Activated CD4-positive, alpha-beta T cell treated with anti-CD3 and anti-CD28 coated beads, Interleukin-2, amount 10 ng/mL, durations not matched to agents 7 days and 5 days (primary cell): ENCODE measurements around the gene TNFAIP8L1. TPM values are rescaled to one million over a fixed set of nuclear protein-coding genes. Genes with fewer than 3 reads are reported as not detected.

Experiments used
- CTCF ChIA-PET: fragments of 350-600 bp; sonication (Branson Sonifier 250); formaldehyde crosslinking; loops from one replicate; lab custom pipeline; 2021; ENCODE audit warnings: antibody characterized with exemption; lab: Charles Lee
- POLR2A ChIA-PET: fragments of 350-600 bp; sonication (Branson Sonifier 250); formaldehyde crosslinking; loops from one replicate; lab custom pipeline; 2021; ENCODE audit warnings: antibody characterized with exemption; lab: Charles Lee
- DNase-seq: peaks from one replicate; pipeline ENCODE4 v3.0.0-alpha.2; 2020
- H3K27ac Mint-ChIP-seq: one replicate; pipeline ENCODE4 v1.8.0; 2021; ENCODE audit warnings: mild to moderate bottlenecking, moderate library complexity, mixed read lengths
- H3K27me3 Mint-ChIP-seq: one replicate; pipeline ENCODE4 v1.8.0; 2021; ENCODE audit warnings: mixed read lengths
- H3K36me3 Mint-ChIP-seq: one replicate; pipeline ENCODE4 v1.8.0; 2021; ENCODE audit warnings: low read depth, mixed read lengths
- H3K4me1 Mint-ChIP-seq: one replicate; pipeline ENCODE4 v1.8.0; 2021; ENCODE audit warnings: mixed read lengths
- H3K4me3 Mint-ChIP-seq: one replicate; pipeline ENCODE4 v1.8.0; 2021; ENCODE audit warnings: mild to moderate bottlenecking, moderate library complexity, mixed read lengths
- H3K9me3 Mint-ChIP-seq: one replicate; pipeline ENCODE4 v1.8.0; 2021; ENCODE audit warnings: mixed read lengths
- total RNA-seq, 2 experiments: library from RNA; stranded (reverse); gene quantifications; one replicate each; pipeline ENCODE4 v1.2.3, GENCODE V29; 2021

The TNFAIP8L1 gene
- total RNA-seq, 2 experiments from 2014 or later = 19.6 to 21.9 TPM

DNA sequence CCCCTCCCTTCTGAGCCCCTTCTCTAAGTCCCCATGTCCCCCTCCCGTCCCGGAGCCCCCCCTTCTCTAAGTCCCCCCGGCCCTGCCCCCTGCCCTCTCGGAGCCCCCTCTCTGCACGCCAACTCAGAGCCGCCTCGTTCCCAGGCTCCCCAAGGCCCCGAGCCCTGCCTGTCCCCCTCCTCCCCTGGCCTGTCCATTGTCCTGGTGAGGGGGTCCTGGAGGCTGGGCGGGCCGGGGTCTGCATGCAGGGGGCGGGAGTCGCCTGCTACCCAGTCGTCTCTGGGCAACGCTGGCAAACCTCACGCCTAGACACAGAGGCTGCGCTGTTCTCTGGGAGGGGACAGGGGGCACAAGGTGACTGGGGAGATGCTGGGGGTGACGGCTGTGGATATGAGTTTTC lies 40.6 kb upstream of the TNFAIP8L1 start:
- no peaks in the 10 kb centered on the region for H3K36me3 Mint-ChIP-seq
- no peak overlapping the region for H3K27ac Mint-ChIP-seq
- DNase-seq = no peak
- ChIA-PET CTCF (interaction anchor here (0.7 kb wide), 1 partner anchor 38 kb away, joined by 3 read pairs; no protein-coding TSS in a partner anchor), POLR2A (no interaction called here)
- peaks cover 32% of the 10 kb centered on the region for H3K27me3 Mint-ChIP-seq
- H3K4me3 Mint-ChIP-seq = no peak overlapping the region
- H3K4me1 Mint-ChIP-seq = peaks cover 8% of the 10 kb centered on the region
- H3K9me3 Mint-ChIP-seq = no peaks in the 10 kb centered on the region

DNA sequence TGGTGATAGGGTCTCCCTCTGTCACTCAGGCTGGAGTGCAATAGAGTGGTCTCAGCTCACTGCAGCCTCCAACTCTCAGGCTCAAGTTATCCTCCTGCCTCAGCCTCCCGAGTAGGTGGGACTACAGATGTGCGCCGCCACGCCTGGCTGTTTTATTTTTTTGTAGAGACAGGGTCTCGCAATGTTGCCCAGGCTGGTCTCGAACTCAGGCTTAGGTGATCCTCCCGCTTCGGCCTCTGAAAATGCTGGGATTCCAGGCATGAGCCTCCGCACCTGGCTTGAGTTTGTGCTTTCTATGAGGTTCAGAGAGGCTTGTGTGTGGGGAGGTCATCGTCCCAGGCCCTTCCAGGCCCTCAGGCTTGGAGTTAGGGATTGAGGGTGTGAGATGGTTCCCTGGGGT lies 39.2 kb upstream of the TNFAIP8L1 start:
- POLR2A ChIA-PET = no interaction called here
- peaks cover 23% of the 10 kb centered on the region for H3K27me3 Mint-ChIP-seq

DNA sequence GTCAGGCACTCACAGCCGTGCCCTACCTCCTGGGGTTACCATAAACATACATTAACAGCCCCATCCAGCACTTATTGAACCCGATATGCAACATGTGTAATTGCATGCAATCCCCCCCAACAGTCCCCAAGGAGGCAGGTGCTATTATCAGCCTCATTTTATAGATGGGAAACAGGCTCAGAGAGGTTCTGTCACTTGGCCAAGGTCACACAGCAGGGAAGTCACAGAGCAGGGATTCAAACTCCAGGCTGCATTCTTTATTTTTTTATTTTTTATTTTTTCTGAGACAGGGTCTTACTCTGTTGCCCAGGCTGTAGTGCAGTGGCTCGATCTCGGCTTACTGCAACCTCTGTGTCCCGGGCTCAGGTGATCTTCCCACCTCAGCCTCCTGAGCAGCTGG lies 38.4 kb upstream of the TNFAIP8L1 start:
- POLR2A ChIA-PET = no interaction called here
- Mint-ChIP-seq H3K27me3 (peaks cover 20% of the 10 kb centered on the region), H3K4me3 (no peak overlapping the region), H3K36me3 (no peaks in the 10 kb centered on the region), H3K4me1 (peaks cover 8% of the 10 kb centered on the region), H3K27ac (no peak overlapping the region), H3K9me3 (no peaks in the 10 kb centered on the region)
- CTCF ChIA-PET = no interaction called here
- DNase-seq = no peak

More for the DNA sequence above, 39.2 kb upstream of the TNFAIP8L1 start:
- Mint-ChIP-seq H3K4me1 (peaks cover 8% of the 10 kb centered on the region), H3K27ac (no peak overlapping the region), H3K4me3 (no peak overlapping the region), H3K36me3 (no peaks in the 10 kb centered on the region), H3K9me3 (no peaks in the 10 kb centered on the region)
- CTCF ChIA-PET = no interaction called here
- no peak for DNase-seq

DNA sequence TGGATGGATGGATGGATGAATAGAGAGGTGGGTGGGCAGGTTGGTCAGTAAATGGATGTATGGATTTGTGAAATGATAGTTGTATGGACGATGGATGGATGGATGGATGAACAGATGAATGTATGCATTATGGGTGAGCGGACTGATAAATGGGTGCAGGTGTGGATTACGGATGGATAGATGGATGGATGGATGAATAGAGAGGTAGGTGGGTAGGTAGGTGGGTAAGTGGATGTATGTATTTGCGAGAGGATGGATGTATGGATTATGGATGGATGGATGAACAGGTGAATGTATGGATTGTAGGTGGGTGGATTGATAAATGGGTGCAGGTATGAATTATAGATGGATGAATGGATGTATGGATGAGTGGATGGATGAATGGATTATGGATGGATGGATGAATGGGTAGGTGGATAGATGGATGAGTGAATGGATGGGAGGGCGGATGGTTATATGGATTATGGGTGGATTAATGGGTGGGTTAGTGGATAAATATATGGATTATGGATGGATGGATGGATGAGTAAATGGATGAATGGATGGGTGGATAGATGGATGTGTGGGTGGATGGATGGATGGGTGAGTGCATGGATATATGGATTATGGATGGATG lies 37.0 kb upstream of the TNFAIP8L1 start:
- Mint-ChIP-seq H3K27ac (no peak overlapping the region), H3K4me3 (no peak overlapping the region), H3K4me1 (peaks cover 6% of the 10 kb centered on the region), H3K9me3 (no peaks in the 10 kb centered on the region), H3K27me3 (peaks cover 19% of the 10 kb centered on the region), H3K36me3 (no peaks in the 10 kb centered on the region)
- CTCF ChIA-PET = no interaction called here
- POLR2A ChIA-PET = interaction anchor here (0.5 kb wide), 1 partner anchor 54 kb away, joined by 3 read pairs; no protein-coding TSS in a partner anchor
- DNase-seq = no peak

DNA sequence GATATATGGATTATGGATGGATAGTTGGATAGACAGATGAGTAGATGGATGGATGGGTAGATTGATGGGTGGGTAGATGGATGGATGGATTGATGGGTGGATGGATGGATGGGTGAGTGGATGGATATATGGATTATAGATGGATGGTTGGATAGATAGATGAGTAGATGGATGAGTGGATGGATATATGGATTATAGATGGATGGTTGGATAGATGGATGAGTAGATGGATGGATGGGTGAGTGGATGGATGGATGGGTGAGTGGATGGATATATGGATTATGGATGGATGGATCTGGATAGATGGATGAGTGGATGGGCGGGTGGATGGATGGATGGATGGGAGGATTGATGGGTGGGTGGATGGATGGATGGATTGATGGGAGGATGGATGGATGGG lies 36.4 kb upstream of the TNFAIP8L1 start:
- Mint-ChIP-seq H3K4me1 (peaks cover 2% of the 10 kb centered on the region), H3K4me3 (no peak overlapping the region), H3K36me3 (no peaks in the 10 kb centered on the region), H3K9me3 (no peaks in the 10 kb centered on the region), H3K27ac (no peak overlapping the region), H3K27me3 (peaks cover 19% of the 10 kb centered on the region)
- no peak for DNase-seq
- ChIA-PET POLR2A (no interaction called here), CTCF (no interaction called here)

DNA sequence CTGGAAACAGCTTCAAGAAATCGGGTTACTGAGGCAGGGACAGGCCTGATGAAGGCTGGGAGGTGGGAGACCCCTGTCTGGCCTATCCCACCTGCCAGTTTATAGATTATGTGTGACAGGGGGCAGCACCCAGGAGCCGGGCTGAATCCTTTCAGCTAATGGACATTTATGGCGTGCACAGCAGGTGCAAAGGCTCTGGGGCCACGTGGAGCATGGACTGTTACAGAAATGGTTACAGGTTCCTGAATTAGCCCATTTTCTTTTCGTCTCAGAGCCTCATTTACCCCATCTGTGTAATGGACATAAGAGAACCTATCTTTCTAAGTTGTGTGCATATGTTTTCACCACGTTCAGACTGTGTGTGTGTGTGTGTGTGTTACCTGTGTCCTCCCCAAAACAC lies 34.4 kb upstream of the TNFAIP8L1 start:
- Mint-ChIP-seq H3K27me3 (peaks cover 10% of the 10 kb centered on the region), H3K4me3 (no peak overlapping the region), H3K4me1 (no peaks in the 10 kb centered on the region), H3K36me3 (no peaks in the 10 kb centered on the region), H3K9me3 (no peaks in the 10 kb centered on the region), H3K27ac (no peak overlapping the region)
- POLR2A ChIA-PET = interaction anchor here (0.7 kb wide), 1 partner anchor 277 kb away, joined by 4 read pairs; no protein-coding TSS in a partner anchor
- CTCF ChIA-PET = interaction anchor here (0.6 to 1.6 kb wide), 4 partner anchors 10 to 1851 kb away, joined by 3 to 5 read pairs (median 3); no protein-coding TSS in a partner anchor
- no peak for DNase-seq

DNA sequence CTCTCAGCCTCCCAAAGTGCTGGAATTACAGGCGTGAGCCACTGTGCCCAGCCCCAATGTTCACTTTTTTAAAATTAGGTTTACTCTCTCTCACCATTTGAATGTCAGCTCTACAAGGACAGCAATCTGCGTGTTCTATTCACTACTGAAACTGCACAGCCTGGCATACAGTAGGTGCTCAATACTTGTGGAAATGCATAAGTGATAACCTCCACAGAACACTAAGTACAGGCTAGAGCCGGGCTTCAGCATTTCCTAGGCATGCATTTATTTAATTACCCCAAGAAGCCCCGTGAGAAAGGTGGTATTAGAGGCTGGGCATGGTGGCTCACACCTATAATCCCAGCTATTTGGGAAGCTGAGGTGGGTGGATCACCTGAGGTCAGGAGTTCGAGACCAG lies 33.1 kb upstream of the TNFAIP8L1 start:
- Mint-ChIP-seq H3K36me3 (no peaks in the 10 kb centered on the region), H3K27ac (no peak overlapping the region), H3K9me3 (no peaks in the 10 kb centered on the region), H3K27me3 (peaks cover 21% of the 10 kb centered on the region), H3K4me3 (no peak overlapping the region), H3K4me1 (no peaks in the 10 kb centered on the region)
- no peak for DNase-seq
- ChIA-PET POLR2A (no interaction called here), CTCF (interaction anchor here (0.6 to 1.3 kb wide), 3 partner anchors 9 to 276 kb away, joined by 3 read pairs; no protein-coding TSS in a partner anchor)

DNA sequence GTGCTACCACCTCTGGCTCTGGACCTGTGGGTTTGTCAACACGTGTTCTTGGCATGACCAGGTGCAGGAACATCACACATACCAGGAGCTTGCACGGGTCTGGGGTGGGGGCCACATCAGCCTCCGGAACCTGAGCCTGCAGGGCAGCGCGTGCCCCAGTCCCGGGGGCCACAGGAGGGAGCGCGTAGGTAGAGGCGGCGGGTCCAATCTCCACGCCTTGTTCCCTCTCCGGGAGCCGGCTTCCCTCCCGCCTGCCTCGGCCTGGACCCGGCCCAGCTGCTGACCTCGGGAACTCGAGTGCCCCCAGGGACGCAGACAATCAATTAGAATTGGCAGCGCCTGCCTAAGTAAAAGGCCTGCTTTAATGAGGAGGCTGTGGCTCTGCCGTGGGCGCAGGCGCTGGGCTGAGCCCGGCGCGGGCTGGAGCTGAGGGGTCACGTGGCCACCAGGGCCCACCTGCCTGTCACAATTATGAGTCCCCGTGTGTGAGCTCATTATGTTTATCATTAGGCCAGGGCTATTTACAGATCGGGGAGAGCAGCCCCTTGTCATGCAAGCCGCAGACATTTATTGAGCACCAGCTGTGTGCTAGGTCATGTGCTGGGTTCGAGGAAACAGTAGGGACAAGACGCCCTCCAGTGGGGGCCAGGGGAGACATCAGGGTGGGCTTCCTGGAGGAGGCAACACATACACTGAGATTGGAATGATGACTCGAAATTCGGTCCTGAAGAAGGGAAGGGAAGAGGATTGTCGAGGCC lies 32.2 kb upstream of the TNFAIP8L1 start:
- Mint-ChIP-seq H3K4me3 (no peak overlapping the region), H3K36me3 (no peaks in the 10 kb centered on the region), H3K4me1 (no peaks in the 10 kb centered on the region), H3K27ac (no peak overlapping the region), H3K9me3 (no peaks in the 10 kb centered on the region), H3K27me3 (peaks cover 23% of the 10 kb centered on the region)
- DNase-seq = no peak
- ChIA-PET CTCF (interaction anchor here (0.8 to 1.3 kb wide), 3 partner anchors 14 to 40 kb away, joined by 3 read pairs; no protein-coding TSS in a partner anchor), POLR2A (no interaction called here)

DNA sequence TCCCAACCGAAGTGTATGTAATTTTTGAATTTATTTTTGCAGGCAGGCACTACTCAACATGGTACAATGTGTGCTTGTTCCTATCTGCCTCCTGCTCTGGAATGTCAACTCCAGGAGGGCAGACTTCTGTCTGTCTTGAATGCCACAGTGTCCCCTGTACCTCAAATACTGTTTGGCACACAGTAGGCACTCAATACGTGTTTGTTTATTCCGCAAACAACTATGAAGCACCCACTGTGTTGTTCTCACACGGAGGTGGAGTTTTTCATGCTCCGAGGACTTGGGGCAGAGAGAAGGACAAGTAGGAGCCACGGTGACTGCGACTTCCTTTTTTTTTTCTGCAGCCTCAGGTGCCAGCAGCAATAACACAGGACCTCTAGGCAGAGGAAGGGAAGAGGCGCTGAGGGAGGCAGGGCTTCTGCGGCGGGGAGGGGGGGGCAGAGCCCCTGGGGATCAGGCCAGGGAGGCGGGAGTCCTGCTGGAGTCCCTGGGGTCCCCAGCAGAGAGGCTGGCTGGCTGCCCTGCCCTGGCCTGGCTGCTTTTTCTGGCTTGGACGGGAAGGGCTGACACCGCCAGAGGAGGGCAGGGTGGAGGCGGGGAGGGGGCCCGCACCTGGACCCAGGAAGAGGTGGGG lies 29.3 kb upstream of the TNFAIP8L1 start:
- H3K4me1 Mint-ChIP-seq = no peaks in the 10 kb centered on the region
- H3K27ac Mint-ChIP-seq = no peak overlapping the region
- ChIA-PET POLR2A (no interaction called here), CTCF (no interaction called here)
- DNase-seq = no peak
- no peaks in the 10 kb centered on the region for H3K9me3 Mint-ChIP-seq
- H3K27me3 Mint-ChIP-seq = peaks cover 23% of the 10 kb centered on the region
- no peaks in the 10 kb centered on the region for H3K36me3 Mint-ChIP-seq
- no peak overlapping the region for H3K4me3 Mint-ChIP-seq

DNA sequence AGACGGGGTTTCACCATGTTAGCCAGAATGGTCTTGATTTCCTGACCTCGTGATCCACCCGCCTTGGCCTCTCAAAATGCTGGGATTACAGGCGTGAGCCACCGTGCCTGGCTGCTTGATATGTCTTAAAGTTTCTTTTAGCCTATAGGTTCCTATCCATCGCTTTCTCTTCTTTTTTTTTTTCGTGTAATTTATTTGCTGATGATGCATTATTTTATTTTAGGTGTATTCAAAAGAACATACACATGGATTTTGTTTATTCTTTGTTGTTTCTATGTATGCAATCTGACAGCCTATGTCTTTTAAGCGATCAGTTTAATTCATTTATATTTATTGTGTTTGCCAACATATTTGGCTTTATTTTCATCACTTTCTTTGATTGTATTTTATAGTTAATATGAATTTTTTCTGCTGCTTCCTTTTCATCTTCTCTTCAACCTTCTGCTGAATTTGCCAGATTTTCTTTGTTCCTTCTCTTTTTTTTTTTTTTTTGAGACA lies 26.0 kb upstream of the TNFAIP8L1 start:
- Mint-ChIP-seq H3K4me1 (no peaks in the 10 kb centered on the region), H3K27ac (no peak overlapping the region), H3K4me3 (no peak overlapping the region), H3K27me3 (peaks cover 16% of the 10 kb centered on the region), H3K36me3 (no peaks in the 10 kb centered on the region), H3K9me3 (no peaks in the 10 kb centered on the region)
- no peak for DNase-seq
- POLR2A ChIA-PET = no interaction called here
- CTCF ChIA-PET = no interaction called here

DNA sequence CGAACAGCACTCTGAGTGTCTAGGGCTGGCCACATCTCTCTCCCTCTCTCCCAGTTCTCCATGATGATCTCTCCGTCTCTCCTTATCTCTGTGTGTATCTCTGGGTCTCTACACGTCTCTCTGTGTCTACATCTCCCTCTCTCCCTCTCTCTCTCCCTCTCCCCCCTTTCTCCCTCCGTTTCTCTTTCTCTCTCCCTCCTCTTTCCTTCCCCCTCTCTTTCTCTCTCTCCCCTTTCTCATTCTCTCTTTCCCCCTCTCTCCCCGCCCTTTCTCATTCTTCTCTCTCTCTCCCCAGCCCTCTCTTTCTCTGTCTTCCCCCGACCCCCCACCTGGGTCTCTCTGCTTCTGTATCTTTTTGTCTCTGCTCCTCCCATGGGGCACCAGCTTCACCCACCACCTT lies 21.3 kb upstream of the TNFAIP8L1 start:
- H3K27ac Mint-ChIP-seq = no peak overlapping the region
- POLR2A ChIA-PET = no interaction called here
- CTCF ChIA-PET = no interaction called here
- DNase-seq = no peak
- no peak overlapping the region for H3K4me3 Mint-ChIP-seq
- H3K4me1 Mint-ChIP-seq = no peaks in the 10 kb centered on the region
- H3K36me3 Mint-ChIP-seq = no peaks in the 10 kb centered on the region
- no peaks in the 10 kb centered on the region for H3K9me3 Mint-ChIP-seq
- H3K27me3 Mint-ChIP-seq = peaks cover 4% of the 10 kb centered on the region

DNA sequence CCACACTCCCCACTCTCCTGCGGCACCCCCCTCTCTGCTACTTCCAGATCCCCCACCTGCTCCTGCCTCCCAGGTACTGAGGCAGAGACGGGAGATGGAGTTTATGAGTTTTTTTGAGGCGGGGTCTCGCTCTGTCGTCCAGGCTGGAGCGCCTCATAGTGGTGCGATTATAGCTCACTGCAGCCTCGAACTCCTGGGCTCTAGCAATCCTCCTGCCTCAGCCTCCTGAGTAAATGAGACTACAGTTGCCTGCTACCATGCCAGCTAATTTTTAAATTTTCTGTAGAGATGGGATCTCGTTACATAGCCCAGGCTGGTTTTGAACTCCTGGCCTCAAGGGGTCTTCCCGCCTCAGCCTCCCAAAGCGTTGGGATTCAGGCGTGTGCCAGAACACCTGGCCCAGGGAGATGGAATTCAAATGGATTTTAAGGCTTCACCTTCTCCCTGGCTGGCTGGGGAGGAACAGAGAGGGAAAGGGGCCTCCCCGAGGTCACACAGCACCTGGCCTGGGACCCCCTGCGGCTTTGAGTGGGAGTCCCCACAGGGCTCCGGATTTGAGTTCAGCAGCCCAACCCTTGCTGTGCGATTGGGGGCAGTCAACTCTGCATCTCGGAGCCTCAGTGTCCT lies 19.5 kb upstream of the TNFAIP8L1 start:
- H3K27me3 Mint-ChIP-seq = peaks cover 4% of the 10 kb centered on the region
- no peaks in the 10 kb centered on the region for H3K9me3 Mint-ChIP-seq
- H3K4me3 Mint-ChIP-seq = no peak overlapping the region
- no peaks in the 10 kb centered on the region for H3K36me3 Mint-ChIP-seq
- ChIA-PET CTCF (interaction anchor here (1.1 kb wide), 1 partner anchor 136 kb away, joined by 3 read pairs; no protein-coding TSS in a partner anchor), POLR2A (no interaction called here)
- H3K27ac Mint-ChIP-seq = no peak overlapping the region
- DNase-seq = no peak
- H3K4me1 Mint-ChIP-seq = no peaks in the 10 kb centered on the region
